ENCODE data around the gene ANKRD49. TPM values are rescaled to one million over a fixed set of nuclear protein-coding genes. Genes with fewer than 3 reads are reported as not detected.

Gene ANKRD49
- total and polyA plus RNA-seq, 10 of the 15 experiments (the other 5 are each of a cell fraction or from before 2014, with no cell fraction given) = 19.2 to 46.6 (median 33.6) TPM

GRCh38 chr11:94469416-94469815, 24.4 kb upstream of the ANKRD49 start (continued):
- TF ChIP-seq IKZF2 (IDR thresholded peaks at IDR 0.05) = peak; percentile 48 to 56; a peak in 2 of 4 replicates
- peak; percentile 75 for TF ChIP-seq CREB1 (IDR thresholded peaks at IDR 0.05; ENCODE audit: low read depth)
- TF ChIP-seq, protein P1, sequence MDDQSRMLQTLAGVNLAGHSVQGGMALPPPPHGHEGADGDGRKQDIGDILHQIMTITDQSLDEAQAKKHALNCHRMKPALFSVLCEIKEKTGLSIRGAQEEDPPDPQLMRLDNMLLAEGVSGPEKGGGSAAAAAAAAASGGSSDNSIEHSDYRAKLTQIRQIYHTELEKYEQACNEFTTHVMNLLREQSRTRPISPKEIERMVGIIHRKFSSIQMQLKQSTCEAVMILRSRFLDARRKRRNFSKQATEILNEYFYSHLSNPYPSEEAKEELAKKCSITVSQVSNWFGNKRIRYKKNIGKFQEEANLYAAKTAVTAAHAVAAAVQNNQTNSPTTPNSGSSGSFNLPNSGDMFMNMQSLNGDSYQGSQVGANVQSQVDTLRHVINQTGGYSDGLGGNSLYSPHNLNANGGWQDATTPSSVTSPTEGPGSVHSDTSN (IDR thresholded peaks at IDR 0.05; ENCODE audit: insufficient replicate concordance, low read depth, low read length) = no peak
- TF ChIP-seq BCL11A (IDR thresholded peaks at IDR 0.05; ENCODE audit: low read depth, low read length) = peak; percentile 75; the same call in 1 of the 2 replicates
- TF ChIP-seq FOXM1 (IDR thresholded peaks at IDR 0.05; ENCODE audit: low read depth, low read length) = peak; percentile 56; the same call in 1 of the 2 replicates
- TF ChIP-seq NFIC (IDR thresholded peaks at IDR 0.05; ENCODE audit: low read depth, low read length) = peak; percentile 74; the same call in 1 of the 2 replicates
- peak; percentile 89 for TF ChIP-seq ATF7 (IDR thresholded peaks at IDR 0.05; ENCODE audit: low read depth)
- 0 out of 2 replicates have a peak, but pooled peaks have one; percentile 14 for TF ChIP-seq CBX5 (IDR thresholded peaks at IDR 0.05; ENCODE audit: low read depth)
- no peak for TF ChIP-seq FOS (IDR thresholded peaks at IDR 0.05; ENCODE audit: borderline replicate concordance, extremely low read depth, insufficient read length)
- TF ChIP-seq PKNOX1 (IDR thresholded peaks at IDR 0.05) = peak; percentile 94
- 0 out of 2 replicates have a peak, but pooled peaks have one; percentile 47 for TF ChIP-seq PAX5 (IDR thresholded peaks at IDR 0.05; ENCODE audit: borderline replicate concordance, low read depth, low read length)
- TF ChIP-seq ZNF24 (IDR thresholded peaks at IDR 0.05) = peak; percentile 72
- no peak for TF ChIP-seq BMI1 (IDR thresholded peaks at IDR 0.05; ENCODE audit: borderline replicate concordance)
- peak; percentile 66; the same call in 1 of the 2 replicates for TF ChIP-seq IRF4 (IDR thresholded peaks at IDR 0.05; ENCODE audit: low read depth, low read length)
- TF ChIP-seq SMARCA5 (IDR thresholded peaks at IDR 0.05) = no peak
- TF ChIP-seq CEBPZ (IDR thresholded peaks at IDR 0.05; ENCODE audit: low read depth, low read length) = no peak
- peak; percentile 82 to 93; a peak in 3 of 4 replicates for TF ChIP-seq EP300 (IDR thresholded peaks at IDR 0.05; ENCODE audit: borderline replicate concordance in 1 of 2, control insufficient read depth in 1 of 2, low read depth in 2 of 2, low read length in 2 of 2)
- TF ChIP-seq, protein P2, sequence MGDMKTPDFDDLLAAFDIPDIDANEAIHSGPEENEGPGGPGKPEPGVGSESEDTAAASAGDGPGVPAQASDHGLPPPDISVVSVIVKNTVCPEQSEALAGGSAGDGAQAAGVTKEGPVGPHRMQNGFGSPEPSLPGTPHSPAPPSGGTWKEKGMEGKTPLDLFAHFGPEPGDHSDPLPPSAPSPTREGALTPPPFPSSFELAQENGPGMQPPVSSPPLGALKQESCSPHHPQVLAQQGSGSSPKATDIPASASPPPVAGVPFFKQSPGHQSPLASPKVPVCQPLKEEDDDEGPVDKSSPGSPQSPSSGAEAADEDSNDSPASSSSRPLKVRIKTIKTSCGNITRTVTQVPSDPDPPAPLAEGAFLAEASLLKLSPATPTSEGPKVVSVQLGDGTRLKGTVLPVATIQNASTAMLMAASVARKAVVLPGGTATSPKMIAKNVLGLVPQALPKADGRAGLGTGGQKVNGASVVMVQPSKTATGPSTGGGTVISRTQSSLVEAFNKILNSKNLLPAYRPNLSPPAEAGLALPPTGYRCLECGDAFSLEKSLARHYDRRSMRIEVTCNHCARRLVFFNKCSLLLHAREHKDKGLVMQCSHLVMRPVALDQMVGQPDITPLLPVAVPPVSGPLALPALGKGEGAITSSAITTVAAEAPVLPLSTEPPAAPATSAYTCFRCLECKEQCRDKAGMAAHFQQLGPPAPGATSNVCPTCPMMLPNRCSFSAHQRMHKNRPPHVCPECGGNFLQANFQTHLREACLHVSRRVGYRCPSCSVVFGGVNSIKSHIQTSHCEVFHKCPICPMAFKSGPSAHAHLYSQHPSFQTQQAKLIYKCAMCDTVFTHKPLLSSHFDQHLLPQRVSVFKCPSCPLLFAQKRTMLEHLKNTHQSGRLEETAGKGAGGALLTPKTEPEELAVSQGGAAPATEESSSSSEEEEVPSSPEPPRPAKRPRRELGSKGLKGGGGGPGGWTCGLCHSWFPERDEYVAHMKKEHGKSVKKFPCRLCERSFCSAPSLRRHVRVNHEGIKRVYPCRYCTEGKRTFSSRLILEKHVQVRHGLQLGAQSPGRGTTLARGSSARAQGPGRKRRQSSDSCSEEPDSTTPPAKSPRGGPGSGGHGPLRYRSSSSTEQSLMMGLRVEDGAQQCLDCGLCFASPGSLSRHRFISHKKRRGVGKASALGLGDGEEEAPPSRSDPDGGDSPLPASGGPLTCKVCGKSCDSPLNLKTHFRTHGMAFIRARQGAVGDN (IDR thresholded peaks at IDR 0.05) = peak; percentile 55; the same call in 1 of the 2 replicates
- TF ChIP-seq CEBPB (IDR thresholded peaks at IDR 0.05; ENCODE audit: borderline replicate concordance in 1 of 2, low read depth in 2 of 2, low read length in 2 of 2) = peak in 1 of 2 experiments; percentile 58; a peak in 1 of 4 replicates
- peak; percentile 85 for TF ChIP-seq MTA2 (IDR thresholded peaks at IDR 0.05; ENCODE audit: low read depth)
- TF ChIP-seq RUNX3 (IDR thresholded peaks at IDR 0.05; ENCODE audit: low read length) = peak; percentile 72
- TF ChIP-seq YBX1 (IDR thresholded peaks at IDR 0.05) = no peak

All from GM12878 (cell line).